ENCODE measurements around the gene CDC42BPB.

DNA sequence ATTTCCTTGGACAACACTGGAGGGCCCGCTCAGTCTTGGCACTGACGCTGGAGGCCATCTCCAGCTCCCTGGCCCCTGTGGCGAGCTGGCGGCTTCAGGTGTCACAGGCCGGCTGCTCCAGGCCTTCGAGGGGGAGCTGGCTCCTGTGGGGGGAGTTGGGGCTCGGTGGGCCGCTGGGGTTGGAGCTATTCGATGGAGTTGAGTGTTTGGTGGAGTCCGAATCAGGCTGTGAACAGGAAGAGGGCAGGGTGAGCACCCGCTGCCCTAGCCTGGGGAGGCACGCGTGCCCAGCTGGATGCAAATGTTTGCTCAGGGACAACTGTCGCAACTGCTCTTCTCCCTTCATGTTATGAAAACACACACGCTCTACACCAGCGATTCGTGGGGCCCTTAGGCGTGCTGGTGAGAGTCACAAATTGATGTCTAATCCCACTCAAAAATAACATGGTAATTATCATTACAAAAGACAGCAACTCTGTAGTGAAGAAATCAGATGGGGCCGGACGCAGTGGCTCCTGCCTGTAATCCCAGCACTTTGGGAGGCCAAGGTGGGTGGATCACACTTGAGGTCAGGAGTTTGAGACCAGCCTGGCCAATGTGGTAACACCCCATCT is 123.6 kb downstream of the CDC42BPB start:
- TF ChIP-seq, protein P1, sequence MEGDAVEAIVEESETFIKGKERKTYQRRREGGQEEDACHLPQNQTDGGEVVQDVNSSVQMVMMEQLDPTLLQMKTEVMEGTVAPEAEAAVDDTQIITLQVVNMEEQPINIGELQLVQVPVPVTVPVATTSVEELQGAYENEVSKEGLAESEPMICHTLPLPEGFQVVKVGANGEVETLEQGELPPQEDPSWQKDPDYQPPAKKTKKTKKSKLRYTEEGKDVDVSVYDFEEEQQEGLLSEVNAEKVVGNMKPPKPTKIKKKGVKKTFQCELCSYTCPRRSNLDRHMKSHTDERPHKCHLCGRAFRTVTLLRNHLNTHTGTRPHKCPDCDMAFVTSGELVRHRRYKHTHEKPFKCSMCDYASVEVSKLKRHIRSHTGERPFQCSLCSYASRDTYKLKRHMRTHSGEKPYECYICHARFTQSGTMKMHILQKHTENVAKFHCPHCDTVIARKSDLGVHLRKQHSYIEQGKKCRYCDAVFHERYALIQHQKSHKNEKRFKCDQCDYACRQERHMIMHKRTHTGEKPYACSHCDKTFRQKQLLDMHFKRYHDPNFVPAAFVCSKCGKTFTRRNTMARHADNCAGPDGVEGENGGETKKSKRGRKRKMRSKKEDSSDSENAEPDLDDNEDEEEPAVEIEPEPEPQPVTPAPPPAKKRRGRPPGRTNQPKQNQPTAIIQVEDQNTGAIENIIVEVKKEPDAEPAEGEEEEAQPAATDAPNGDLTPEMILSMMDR (IDR thresholded peaks at IDR 0.05), result no peak
- TF ChIP-seq POLR2AphosphoS5 (IDR thresholded peaks at IDR 0.05; ENCODE audit: low read depth, low read length) (no peak), SIN3A (IDR thresholded peaks at IDR 0.05; ENCODE audit: borderline replicate concordance, insufficient read depth, low read depth, low read length) (no peak)
- TF ChIP-seq, protein P2, sequence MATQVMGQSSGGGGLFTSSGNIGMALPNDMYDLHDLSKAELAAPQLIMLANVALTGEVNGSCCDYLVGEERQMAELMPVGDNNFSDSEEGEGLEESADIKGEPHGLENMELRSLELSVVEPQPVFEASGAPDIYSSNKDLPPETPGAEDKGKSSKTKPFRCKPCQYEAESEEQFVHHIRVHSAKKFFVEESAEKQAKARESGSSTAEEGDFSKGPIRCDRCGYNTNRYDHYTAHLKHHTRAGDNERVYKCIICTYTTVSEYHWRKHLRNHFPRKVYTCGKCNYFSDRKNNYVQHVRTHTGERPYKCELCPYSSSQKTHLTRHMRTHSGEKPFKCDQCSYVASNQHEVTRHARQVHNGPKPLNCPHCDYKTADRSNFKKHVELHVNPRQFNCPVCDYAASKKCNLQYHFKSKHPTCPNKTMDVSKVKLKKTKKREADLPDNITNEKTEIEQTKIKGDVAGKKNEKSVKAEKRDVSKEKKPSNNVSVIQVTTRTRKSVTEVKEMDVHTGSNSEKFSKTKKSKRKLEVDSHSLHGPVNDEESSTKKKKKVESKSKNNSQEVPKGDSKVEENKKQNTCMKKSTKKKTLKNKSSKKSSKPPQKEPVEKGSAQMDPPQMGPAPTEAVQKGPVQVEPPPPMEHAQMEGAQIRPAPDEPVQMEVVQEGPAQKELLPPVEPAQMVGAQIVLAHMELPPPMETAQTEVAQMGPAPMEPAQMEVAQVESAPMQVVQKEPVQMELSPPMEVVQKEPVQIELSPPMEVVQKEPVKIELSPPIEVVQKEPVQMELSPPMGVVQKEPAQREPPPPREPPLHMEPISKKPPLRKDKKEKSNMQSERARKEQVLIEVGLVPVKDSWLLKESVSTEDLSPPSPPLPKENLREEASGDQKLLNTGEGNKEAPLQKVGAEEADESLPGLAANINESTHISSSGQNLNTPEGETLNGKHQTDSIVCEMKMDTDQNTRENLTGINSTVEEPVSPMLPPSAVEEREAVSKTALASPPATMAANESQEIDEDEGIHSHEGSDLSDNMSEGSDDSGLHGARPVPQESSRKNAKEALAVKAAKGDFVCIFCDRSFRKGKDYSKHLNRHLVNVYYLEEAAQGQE (IDR thresholded peaks at IDR 0.05; ENCODE audit: insufficient read depth in 1 of 2, low read depth in 2 of 2, low read length in 1 of 2), result no peak

All from Panc1 (cell line).